ENCODE results near the gene IL2RA. TPM values are rescaled to one million over a fixed set of nuclear protein-coding genes. Genes with fewer than 3 reads are reported as not detected.

Gene IL2RA
- total RNA-seq, 1 experiment from 2014 or later: 0.59 TPM

DNA sequence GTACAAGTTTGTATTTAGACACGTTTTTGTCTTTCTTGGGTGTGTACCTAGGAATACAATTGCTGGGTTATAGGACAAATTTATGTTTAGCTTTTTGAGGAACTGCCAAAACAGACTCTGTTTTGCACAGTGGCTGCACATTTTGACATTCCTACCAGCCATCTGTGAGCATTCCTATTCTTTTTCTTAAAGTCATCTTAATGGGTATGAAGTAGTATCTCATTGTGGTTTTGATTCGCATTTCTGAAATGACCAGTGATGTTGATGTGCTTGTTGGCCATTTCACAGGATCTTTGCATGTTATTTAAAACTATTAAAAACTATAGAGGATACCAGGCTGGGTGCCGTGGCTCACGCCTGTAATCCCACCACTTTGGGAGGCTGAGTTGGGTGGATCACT is 52.2 kb downstream of the IL2RA start:
- ChIA-PET CTCF (interaction anchor here (1.3 kb wide), 1 partner anchor 392 kb away, joined by 6 read pairs; no protein-coding TSS in a partner anchor), POLR2A (no interaction called here), RAD21 (ENCODE audit: low non-redundant PET in 1 of 2, low total read pairs in 2 of 2, uncharacterized antibody in 2 of 2, unreplicated experiment in 2 of 2) (no interaction called here)
- Histone ChIP-seq H3K79me2 (ENCODE audit: insufficient read depth, low read length) (no peaks in the 10 kb centered on the region), H3K36me3 (ENCODE audit: control insufficient read depth in 1 of 2, insufficient read depth in 2 of 2, low read length in 2 of 2) (no peaks in the 10 kb centered on the region), H3K27ac (ENCODE audit: low read depth, low read length) (no peak overlapping the region), H3K27me3 (ENCODE audit: insufficient read depth, low read length) (no peaks in the 10 kb centered on the region), H3K4me3 (replicated peaks in 1 of 2; ENCODE audit: low read depth in 1 of 2, low read length in 2 of 2) (no peak overlapping the region), H3K9me3 (ENCODE audit: control insufficient read depth in 1 of 2, insufficient read depth in 1 of 2, low read depth in 1 of 2, low read length in 2 of 2) (no peaks in the 10 kb centered on the region), H3K4me1 (ENCODE audit: control insufficient read depth in 1 of 2, insufficient read depth in 2 of 2, low read length in 2 of 2) (0 out of 4 replicates have a peak, but pooled peaks cover 0 to 2% of the 10 kb centered on the region in 2 experiments), H3K9ac (ENCODE audit: low read length) (no peak overlapping the region), H3K4me2 (ENCODE audit: low read length) (no peak overlapping the region), H2AFZ (ENCODE audit: low read depth, low read length, poor library complexity, severe bottlenecking) (no peak overlapping the region), H4K20me1 (ENCODE audit: insufficient read depth) (no peaks in the 10 kb centered on the region), H3K9me2 (ENCODE audit: insufficient read depth) (no peaks in the 10 kb centered on the region)
- BruUV-seq (replicated peaks): no TSS peak
- TF ChIP-seq CBX3 (IDR thresholded peaks at IDR 0.05; ENCODE audit: low read depth) (no peak), FOSL1 (IDR thresholded peaks at IDR 0.05; ENCODE audit: low read depth) (no peak), SIN3A (IDR thresholded peaks at IDR 0.05; ENCODE audit: low read depth) (no peak), ELF1 (IDR thresholded peaks at IDR 0.05; ENCODE audit: borderline replicate concordance, low read depth) (no peak), TCF7L2 (IDR thresholded peaks at IDR 0.05; ENCODE audit: borderline replicate concordance, extremely low read depth, insufficient read depth, insufficient read length) (no peak), POLR2A (IDR thresholded peaks at IDR 0.05; ENCODE audit: borderline replicate concordance, extremely low read depth, insufficient read depth, insufficient read length) (no peak), ZFX (IDR thresholded peaks at IDR 0.05) (no peak), JUND (IDR thresholded peaks at IDR 0.05) (no peak), EZH2phosphoT487 (IDR thresholded peaks at IDR 0.05; ENCODE audit: borderline replicate concordance) (no peak), ZBTB33 (IDR thresholded peaks at IDR 0.05; ENCODE audit: extremely low read depth, insufficient replicate concordance, low read length) (no peak), SRF (IDR thresholded peaks at IDR 0.05; ENCODE audit: low read depth) (no peak), SP1 (IDR thresholded peaks at IDR 0.05; ENCODE audit: low read depth) (no peak), CEBPB (IDR thresholded peaks at IDR 0.05; ENCODE audit: low read depth) (no peak), EZH2 (IDR thresholded peaks at IDR 0.05) (no peak), RAD21 (IDR thresholded peaks at IDR 0.05; ENCODE audit: low read depth) (no peak), ZNF274 (IDR thresholded peaks at IDR 0.05; ENCODE audit: low read depth, low read length) (no peak), EGR1 (IDR thresholded peaks at IDR 0.05; ENCODE audit: low read depth) (no peak)
- TF ChIP-seq, protein P1, sequence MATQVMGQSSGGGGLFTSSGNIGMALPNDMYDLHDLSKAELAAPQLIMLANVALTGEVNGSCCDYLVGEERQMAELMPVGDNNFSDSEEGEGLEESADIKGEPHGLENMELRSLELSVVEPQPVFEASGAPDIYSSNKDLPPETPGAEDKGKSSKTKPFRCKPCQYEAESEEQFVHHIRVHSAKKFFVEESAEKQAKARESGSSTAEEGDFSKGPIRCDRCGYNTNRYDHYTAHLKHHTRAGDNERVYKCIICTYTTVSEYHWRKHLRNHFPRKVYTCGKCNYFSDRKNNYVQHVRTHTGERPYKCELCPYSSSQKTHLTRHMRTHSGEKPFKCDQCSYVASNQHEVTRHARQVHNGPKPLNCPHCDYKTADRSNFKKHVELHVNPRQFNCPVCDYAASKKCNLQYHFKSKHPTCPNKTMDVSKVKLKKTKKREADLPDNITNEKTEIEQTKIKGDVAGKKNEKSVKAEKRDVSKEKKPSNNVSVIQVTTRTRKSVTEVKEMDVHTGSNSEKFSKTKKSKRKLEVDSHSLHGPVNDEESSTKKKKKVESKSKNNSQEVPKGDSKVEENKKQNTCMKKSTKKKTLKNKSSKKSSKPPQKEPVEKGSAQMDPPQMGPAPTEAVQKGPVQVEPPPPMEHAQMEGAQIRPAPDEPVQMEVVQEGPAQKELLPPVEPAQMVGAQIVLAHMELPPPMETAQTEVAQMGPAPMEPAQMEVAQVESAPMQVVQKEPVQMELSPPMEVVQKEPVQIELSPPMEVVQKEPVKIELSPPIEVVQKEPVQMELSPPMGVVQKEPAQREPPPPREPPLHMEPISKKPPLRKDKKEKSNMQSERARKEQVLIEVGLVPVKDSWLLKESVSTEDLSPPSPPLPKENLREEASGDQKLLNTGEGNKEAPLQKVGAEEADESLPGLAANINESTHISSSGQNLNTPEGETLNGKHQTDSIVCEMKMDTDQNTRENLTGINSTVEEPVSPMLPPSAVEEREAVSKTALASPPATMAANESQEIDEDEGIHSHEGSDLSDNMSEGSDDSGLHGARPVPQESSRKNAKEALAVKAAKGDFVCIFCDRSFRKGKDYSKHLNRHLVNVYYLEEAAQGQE (IDR thresholded peaks at IDR 0.05; ENCODE audit: low read depth): no peak
- TF ChIP-seq, protein P2, sequence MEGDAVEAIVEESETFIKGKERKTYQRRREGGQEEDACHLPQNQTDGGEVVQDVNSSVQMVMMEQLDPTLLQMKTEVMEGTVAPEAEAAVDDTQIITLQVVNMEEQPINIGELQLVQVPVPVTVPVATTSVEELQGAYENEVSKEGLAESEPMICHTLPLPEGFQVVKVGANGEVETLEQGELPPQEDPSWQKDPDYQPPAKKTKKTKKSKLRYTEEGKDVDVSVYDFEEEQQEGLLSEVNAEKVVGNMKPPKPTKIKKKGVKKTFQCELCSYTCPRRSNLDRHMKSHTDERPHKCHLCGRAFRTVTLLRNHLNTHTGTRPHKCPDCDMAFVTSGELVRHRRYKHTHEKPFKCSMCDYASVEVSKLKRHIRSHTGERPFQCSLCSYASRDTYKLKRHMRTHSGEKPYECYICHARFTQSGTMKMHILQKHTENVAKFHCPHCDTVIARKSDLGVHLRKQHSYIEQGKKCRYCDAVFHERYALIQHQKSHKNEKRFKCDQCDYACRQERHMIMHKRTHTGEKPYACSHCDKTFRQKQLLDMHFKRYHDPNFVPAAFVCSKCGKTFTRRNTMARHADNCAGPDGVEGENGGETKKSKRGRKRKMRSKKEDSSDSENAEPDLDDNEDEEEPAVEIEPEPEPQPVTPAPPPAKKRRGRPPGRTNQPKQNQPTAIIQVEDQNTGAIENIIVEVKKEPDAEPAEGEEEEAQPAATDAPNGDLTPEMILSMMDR (IDR thresholded peaks at IDR 0.05 in 2 of 3, conservative IDR thresholded peaks at IDR 0.05 in 1 of 3; ENCODE audit: borderline replicate concordance in 1 of 3, insufficient read depth in 1 of 3, low read depth in 2 of 3, low read length in 2 of 3): no peak
- TF ChIP-seq, protein P3, sequence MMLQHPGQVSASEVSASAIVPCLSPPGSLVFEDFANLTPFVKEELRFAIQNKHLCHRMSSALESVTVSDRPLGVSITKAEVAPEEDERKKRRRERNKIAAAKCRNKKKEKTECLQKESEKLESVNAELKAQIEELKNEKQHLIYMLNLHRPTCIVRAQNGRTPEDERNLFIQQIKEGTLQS (IDR thresholded peaks at IDR 0.05): no peak
- ATAC-seq: no peak
- DNase-seq (ENCODE audit: low read depth, low spot score): no peak
- intact Hi-C loops (cut with micrococcal nuclease): loop anchor here (10.0 kb wide), 1 partner anchor 65 kb away; no protein-coding TSS in a partner anchor

Data from HCT116 (cell line).